ENCODE data around the gene EP400.

DNA sequence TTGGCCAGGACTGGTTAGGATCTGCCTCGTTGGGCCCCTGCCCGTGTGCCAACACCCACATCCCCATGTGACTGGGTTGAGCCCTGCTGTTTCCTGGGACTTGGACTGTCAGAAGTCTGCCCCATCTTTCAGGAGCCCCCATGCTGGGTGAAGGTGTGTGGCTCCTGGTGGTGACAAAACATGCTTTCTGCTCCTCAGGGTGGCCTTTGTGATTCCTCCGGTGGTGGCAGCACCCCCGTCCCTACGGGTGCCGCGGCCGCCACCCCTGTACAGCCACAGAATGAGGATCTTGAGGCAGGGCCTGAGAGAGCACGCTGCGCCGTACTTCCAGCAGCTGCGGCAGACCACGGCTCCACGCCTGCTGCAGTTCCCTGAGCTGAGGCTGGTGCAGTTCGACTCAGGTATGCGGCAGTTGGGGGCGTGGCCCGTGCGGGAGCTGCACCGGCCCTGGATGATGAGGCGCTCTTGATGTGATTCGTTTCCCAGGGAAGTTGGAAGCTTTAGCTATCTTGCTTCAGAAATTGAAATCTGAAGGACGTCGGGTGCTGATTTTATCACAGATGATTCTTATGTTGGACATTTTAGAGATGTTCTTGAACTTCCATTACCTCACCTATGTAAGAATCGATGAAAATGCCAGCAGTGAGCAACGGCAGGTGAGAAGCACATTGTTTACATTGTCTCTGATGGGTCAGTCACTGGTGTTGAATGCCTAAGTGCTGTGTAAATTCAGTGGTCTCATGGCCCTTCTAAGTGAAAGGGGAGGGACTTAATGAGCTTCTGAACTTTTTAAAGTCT, 80.0 kb downstream of the EP400 start:
- TF ChIP-seq, protein P1, sequence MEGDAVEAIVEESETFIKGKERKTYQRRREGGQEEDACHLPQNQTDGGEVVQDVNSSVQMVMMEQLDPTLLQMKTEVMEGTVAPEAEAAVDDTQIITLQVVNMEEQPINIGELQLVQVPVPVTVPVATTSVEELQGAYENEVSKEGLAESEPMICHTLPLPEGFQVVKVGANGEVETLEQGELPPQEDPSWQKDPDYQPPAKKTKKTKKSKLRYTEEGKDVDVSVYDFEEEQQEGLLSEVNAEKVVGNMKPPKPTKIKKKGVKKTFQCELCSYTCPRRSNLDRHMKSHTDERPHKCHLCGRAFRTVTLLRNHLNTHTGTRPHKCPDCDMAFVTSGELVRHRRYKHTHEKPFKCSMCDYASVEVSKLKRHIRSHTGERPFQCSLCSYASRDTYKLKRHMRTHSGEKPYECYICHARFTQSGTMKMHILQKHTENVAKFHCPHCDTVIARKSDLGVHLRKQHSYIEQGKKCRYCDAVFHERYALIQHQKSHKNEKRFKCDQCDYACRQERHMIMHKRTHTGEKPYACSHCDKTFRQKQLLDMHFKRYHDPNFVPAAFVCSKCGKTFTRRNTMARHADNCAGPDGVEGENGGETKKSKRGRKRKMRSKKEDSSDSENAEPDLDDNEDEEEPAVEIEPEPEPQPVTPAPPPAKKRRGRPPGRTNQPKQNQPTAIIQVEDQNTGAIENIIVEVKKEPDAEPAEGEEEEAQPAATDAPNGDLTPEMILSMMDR (IDR thresholded peaks at IDR 0.05; ENCODE audit: insufficient read depth, low read length, poor library complexity, severe bottlenecking) = no peak
- TF ChIP-seq EZH2phosphoT487 (conservative IDR thresholded peaks at IDR 0.05; ENCODE audit: low read length) = no peak
